ENCODE results near the gene LRP1B. TPM values are rescaled to one million over a fixed set of nuclear protein-coding genes. Genes with fewer than 3 reads are reported as not detected.

The LRP1B gene
- total and polyA plus RNA-seq, 2 of the 8 experiments (the other 6 are each of a cell fraction or from before 2014, with no cell fraction given): 0.03 TPM; not detected in 1

- H4K20me1 ChIP-seq (replicated peaks in 1 of 2; ENCODE audit: control insufficient read depth in 1 of 2, insufficient read depth in 2 of 2, low read length in 2 of 2): no peaks in the 10 kb centered on the region
- H3K23me2 ChIP-seq (ENCODE audit: low read depth, low read length): no peaks in the 10 kb centered on the region
- no peak overlapping the region for H2BK120ac ChIP-seq (replicated peaks; ENCODE audit: low read depth, low read length)
- no peak overlapping the region for H2BK20ac ChIP-seq (ENCODE audit: low read length)
- no peak overlapping the region for H3K27ac ChIP-seq (ENCODE audit: low read depth, low read length)
- DNase-seq (ENCODE audit: low read depth in 1 of 2, low spot score in 2 of 2) (no peak), FAIRE-seq (no peak)
- H2BK15ac ChIP-seq (ENCODE audit: low read length): no peak overlapping the region
- no peaks in the 10 kb centered on the region for H3K4me1 ChIP-seq (replicated peaks in 1 of 4; ENCODE audit: control insufficient read depth in 3 of 4, insufficient read depth in 4 of 4, low read length in 3 of 4)
- no peak overlapping the region for H4K5ac ChIP-seq (ENCODE audit: insufficient read length, low read depth, low read length)
- no peaks in the 10 kb centered on the region for H3K79me1 ChIP-seq (ENCODE audit: low read depth, low read length)
- POLR2A ChIA-PET (ENCODE audit: partially characterized antibody): no interaction called here
- no peak overlapping the region for H2AFZ ChIP-seq (ENCODE audit: low read length)
- H3K36me3 ChIP-seq (ENCODE audit: control insufficient read depth in 2 of 4, insufficient read depth in 4 of 4, low read length in 3 of 4): no peaks in the 10 kb centered on the region
- H3K56ac ChIP-seq (replicated peaks; ENCODE audit: insufficient read length, low read depth, low read length): no peak overlapping the region
- H3K4ac ChIP-seq (replicated peaks; ENCODE audit: insufficient read length, low read depth, low read length): no peak overlapping the region
- H3K14ac ChIP-seq (ENCODE audit: insufficient read length): no peak overlapping the region
- no peak overlapping the region for H4K91ac ChIP-seq (replicated peaks; ENCODE audit: insufficient read length, low read length)
- H3K18ac ChIP-seq (ENCODE audit: extremely low read depth, low read length): no peak overlapping the region
- H3K27me3 ChIP-seq (replicated peaks in 1 of 4; ENCODE audit: control insufficient read depth in 3 of 4, extremely low read depth in 1 of 4, insufficient read depth in 3 of 4, low read length in 3 of 4): no peaks in the 10 kb centered on the region
- H3K79me2 ChIP-seq (ENCODE audit: control insufficient read depth in 1 of 2, insufficient read depth in 2 of 2, low read length in 2 of 2): no peaks in the 10 kb centered on the region
- H3K9ac ChIP-seq (replicated peaks in 1 of 4; ENCODE audit: extremely low read depth in 1 of 4, low read depth in 3 of 4, low read length in 3 of 4): no peak overlapping the region
- no peak overlapping the region for H3K4me3 ChIP-seq (ENCODE audit: extremely low read depth in 1 of 4, insufficient read depth in 2 of 4, low read depth in 3 of 4, low read length in 4 of 4)
- H3K23ac ChIP-seq (ENCODE audit: insufficient read length): no peak overlapping the region
- no peak overlapping the region for H2BK5ac ChIP-seq (ENCODE audit: low read depth, low read length)
- H4K8ac ChIP-seq (ENCODE audit: extremely low read depth, insufficient read depth, low read length): no peak overlapping the region
- 90% methylated on average over 4 of the region's 4 CpGs; no CpG with 5 or more reads in 1 of the 2 experiments for WGBS, 2 experiments (ENCODE audit: extremely low coverage in 1 of 2, insufficient coverage in 1 of 2, insufficient read length in 1 of 2, insufficient replicate concordance in 2 of 2, low coverage in 1 of 2, low lambda C conversion rate in 2 of 2, missing lambda C conversion rate in 1 of 2)
- CTCF ChIA-PET (ENCODE audit: partially characterized antibody): no interaction called here
- no peak overlapping the region for H2AK5ac ChIP-seq (ENCODE audit: low read depth, low read length)
- no peaks in the 10 kb centered on the region for H3K9me3 ChIP-seq (ENCODE audit: insufficient read depth in 2 of 2, low read depth in 1 of 2, low read length in 1 of 2)
- H2BK12ac ChIP-seq (ENCODE audit: low read depth, low read length): no peak overlapping the region
- H3K4me2 ChIP-seq (ENCODE audit: insufficient read depth in 1 of 2, low read depth in 2 of 2, low read length in 2 of 2): no peak overlapping the region
- TF ChIP-seq SIN3A (conservative IDR thresholded peaks at IDR 0.05 in 1 of 2, IDR thresholded peaks at IDR 0.05 in 1 of 2; ENCODE audit: low read depth in 1 of 2, low read length in 2 of 2) (no peak), TCF12 (IDR thresholded peaks at IDR 0.05; ENCODE audit: low read depth, low read length) (no peak), SP2 (IDR thresholded peaks at IDR 0.05; ENCODE audit: low read length) (no peak), SIRT6 (IDR thresholded peaks at IDR 0.05; ENCODE audit: low read length) (no peak), TAF7 (optimal IDR thresholded peaks at IDR 0.05; ENCODE audit: borderline replicate concordance, low read depth, low read length) (no peak), EGR1 (IDR thresholded peaks at IDR 0.05; ENCODE audit: borderline replicate concordance, low read depth, low read length) (no peak), POLR2A (IDR thresholded peaks at IDR 0.05; ENCODE audit: control extremely low read depth in 1 of 2, low read depth in 2 of 2, low read length in 2 of 2) (no peak), BACH1 (IDR thresholded peaks at IDR 0.05; ENCODE audit: low read length) (no peak), CHD2 (IDR thresholded peaks at IDR 0.05; ENCODE audit: low read length) (no peak)
These were observed 596.0 kb downstream of the LRP1B start for GRCh38 chr2:141534666-141535362.

Data from H1 (cell line).